WTC11 (cell line): ENCODE data around the gene POU6F1. TPM values are rescaled to one million over a fixed set of nuclear protein-coding genes. Genes with fewer than 3 reads are reported as not detected.

Experiments used
- ATAC-seq: fragments of 200-7000 bp; cut with Tn5 transposase; 2 replicates; pipeline ENCODE4 v1.10.0; 2021; ENCODE audit warnings: mild to moderate bottlenecking, moderate library complexity
- CTCF ChIA-PET: fragments of 300-600 bp; sonication (Branson Sonifier 250); formaldehyde crosslinking; loops from one replicate; lab custom pipeline; 2021; ENCODE audit warnings: antibody characterized with exemption; lab: Charles Lee
- POLR2A ChIA-PET: fragments of 350-600 bp; sonication (Branson Sonifier 250); formaldehyde crosslinking; loops from one replicate; lab custom pipeline; 2021; ENCODE audit warnings: antibody characterized with exemption; lab: Charles Lee
- DNase-seq: peaks from one replicate; pipeline ENCODE4 v3.0.0; 2021; ENCODE audit warnings: low spot score
- H3K27ac Mint-ChIP-seq: 2 replicates; pipeline ENCODE4 v1.8.0; 2021; ENCODE audit warnings: mixed read lengths
- H3K27me3 Mint-ChIP-seq: 2 replicates; pipeline ENCODE4 v1.8.0; 2021; ENCODE audit warnings: low read depth, mild to moderate bottlenecking, moderate library complexity, mixed read lengths
- H3K36me3 Mint-ChIP-seq: 2 replicates; pipeline ENCODE4 v1.8.0; 2021; ENCODE audit warnings: mixed read lengths
- H3K4me1 Mint-ChIP-seq: 2 replicates; pipeline ENCODE4 v1.8.0; 2022; ENCODE audit warnings: mixed read lengths
- H3K4me3 Mint-ChIP-seq: 2 replicates; pipeline ENCODE4 v1.8.0; 2021; ENCODE audit warnings: mild to moderate bottlenecking, moderate library complexity, mixed read lengths
- H3K9me3 Mint-ChIP-seq: 2 replicates; pipeline ENCODE4 v1.8.0; 2021; ENCODE audit warnings: mixed read lengths
- CDX4 ChIP-seq: fragments of 250-450 bp; sonication (Bioruptor Pico); IDR thresholded peaks from 2 replicates; pipeline ENCODE4 v1.9.0; 2021; ENCODE audit warnings: moderate library complexity, mild to moderate bottlenecking, inconsistent platforms, borderline replicate concordance
- CTCF ChIP-seq: fragments of 200-600 bp; IDR thresholded peaks from 2 replicates; pipeline ENCODE4 v1.8.0; 2022; ENCODE audit warnings: antibody characterized with exemption
- EMX1 ChIP-seq: fragments of 250-450 bp; sonication (Bioruptor Pico); IDR thresholded peaks from 2 replicates; pipeline ENCODE4 v1.8.0; 2021; ENCODE audit warnings: mild to moderate bottlenecking
- FOXP1 ChIP-seq: sonication (generic); formaldehyde crosslinking; IDR thresholded peaks from 2 replicates; pipeline ENCODE4 v1.8.0; 2022; ENCODE audit warnings: missing genetic modification reagents, mild to moderate bottlenecking, moderate library complexity, borderline replicate concordance
- IRF2 ChIP-seq: sonication (generic); formaldehyde crosslinking; IDR thresholded peaks from 2 replicates; pipeline ENCODE4 v1.8.0; 2022; ENCODE audit warnings: low read depth, missing genetic modification reagents, borderline replicate concordance
- MYBL2 ChIP-seq: sonication (generic); formaldehyde crosslinking; IDR thresholded peaks from 2 replicates; pipeline ENCODE4 v1.8.1; 2023; ENCODE audit warnings: mild to moderate bottlenecking, moderate library complexity, missing genetic modification reagents
- NFATC4 ChIP-seq: fragments of 250-450 bp; sonication (Bioruptor Pico); IDR thresholded peaks from 2 replicates; pipeline ENCODE4 v1.9.0; 2021; ENCODE audit warnings: mild to moderate bottlenecking
- NR1H2 ChIP-seq: sonication (generic); formaldehyde crosslinking; IDR thresholded peaks from 2 replicates; pipeline ENCODE4 v1.9.0; 2021; ENCODE audit warnings: mild to moderate bottlenecking, moderate library complexity, missing genetic modification reagents
- NR3C1 ChIP-seq: sonication (generic); formaldehyde crosslinking; conservative IDR thresholded peaks from 2 replicates; pipeline ENCODE4 v1.8.1; 2023; ENCODE audit warnings: low read depth, mild to moderate bottlenecking, missing genetic modification reagents
- RORB ChIP-seq: fragments of 250-450 bp; sonication (Bioruptor Pico); IDR thresholded peaks from 2 replicates; pipeline ENCODE4 v1.9.0; 2021; ENCODE audit warnings: mild to moderate bottlenecking
- SMAD4 ChIP-seq: sonication (generic); formaldehyde crosslinking; IDR thresholded peaks from 2 replicates; pipeline ENCODE4 v1.8.0; 2022; ENCODE audit warnings: mild to moderate bottlenecking, missing genetic modification reagents
- TP53 ChIP-seq: sonication (generic); formaldehyde crosslinking; IDR thresholded peaks from 2 replicates; pipeline ENCODE4 v1.8.1; 2023; ENCODE audit warnings: mild to moderate bottlenecking, missing genetic modification reagents
- ZNF121 ChIP-seq: sonication (generic); formaldehyde crosslinking; IDR thresholded peaks from 2 replicates; pipeline ENCODE4 v1.8.0; 2023; ENCODE audit warnings: missing genetic modification reagents
- ZNF138 ChIP-seq: sonication (generic); formaldehyde crosslinking; conservative IDR thresholded peaks from 2 replicates; pipeline ENCODE4 v1.8.1; 2022; ENCODE audit warnings: mild to moderate bottlenecking, moderate library complexity, missing genetic modification reagents
- ZNF232 ChIP-seq: sonication (generic); formaldehyde crosslinking; IDR thresholded peaks from 2 replicates; pipeline ENCODE4 v1.8.0; 2022; ENCODE audit warnings: mild to moderate bottlenecking, missing genetic modification reagents
- ZNF317 ChIP-seq: sonication (generic); formaldehyde crosslinking; IDR thresholded peaks from 2 replicates; pipeline ENCODE4 v1.8.1; 2023; ENCODE audit warnings: low read depth, mild to moderate bottlenecking, moderate library complexity, missing genetic modification reagents, borderline replicate concordance
- ZNF416 ChIP-seq: fragments of 250-450 bp; sonication (Bioruptor Pico); IDR thresholded peaks from 2 replicates; pipeline ENCODE4 v1.9.0; 2021; ENCODE audit warnings: mild to moderate bottlenecking, inconsistent platforms
- ZNF425 ChIP-seq: fragments of 250-450 bp; sonication (Bioruptor Pico); conservative IDR thresholded peaks from 2 replicates; pipeline ENCODE4 v1.9.0; 2021; ENCODE audit warnings: mild to moderate bottlenecking
- ZNF671 ChIP-seq: fragments of 250-450 bp; sonication (Bioruptor Pico); IDR thresholded peaks from 2 replicates; pipeline ENCODE4 v1.8.0; 2021; ENCODE audit warnings: mild to moderate bottlenecking
- total RNA-seq: library from RNA; stranded (reverse); gene quantifications from 3 replicates; pipeline ENCODE4 v1.2.3, GENCODE V29; 2021
- TF ChIP-seq, protein P1 (sequence below): sonication (generic); formaldehyde crosslinking; IDR thresholded peaks from 2 replicates; pipeline ENCODE4 v1.8.1; 2023; ENCODE audit warnings: mild to moderate bottlenecking, missing genetic modification reagents
- TF ChIP-seq, protein P2 (sequence below): fragments of 250-450 bp; sonication (Bioruptor Pico); IDR thresholded peaks from 2 replicates; pipeline ENCODE4 v1.8.0; 2021; ENCODE audit warnings: mild to moderate bottlenecking
- TF ChIP-seq, protein P3 (sequence below): fragments of 250-450 bp; sonication (Bioruptor Pico); IDR thresholded peaks from 2 replicates; pipeline ENCODE4 v1.9.0; 2021; ENCODE audit warnings: mild to moderate bottlenecking
- TF ChIP-seq, protein P4 (sequence below): sonication (generic); formaldehyde crosslinking; IDR thresholded peaks from 2 replicates; pipeline ENCODE4 v1.8.1; 2022; ENCODE audit warnings: mild to moderate bottlenecking, moderate library complexity, missing genetic modification reagents
- TF ChIP-seq, protein P5 (sequence below): sonication (generic); formaldehyde crosslinking; IDR thresholded peaks from 2 replicates; pipeline ENCODE4 v1.8.0; 2022; ENCODE audit warnings: mild to moderate bottlenecking, missing genetic modification reagents

POU6F1 gene
- total RNA-seq, 1 experiment from 2014 or later = 10.2 TPM

DNA sequence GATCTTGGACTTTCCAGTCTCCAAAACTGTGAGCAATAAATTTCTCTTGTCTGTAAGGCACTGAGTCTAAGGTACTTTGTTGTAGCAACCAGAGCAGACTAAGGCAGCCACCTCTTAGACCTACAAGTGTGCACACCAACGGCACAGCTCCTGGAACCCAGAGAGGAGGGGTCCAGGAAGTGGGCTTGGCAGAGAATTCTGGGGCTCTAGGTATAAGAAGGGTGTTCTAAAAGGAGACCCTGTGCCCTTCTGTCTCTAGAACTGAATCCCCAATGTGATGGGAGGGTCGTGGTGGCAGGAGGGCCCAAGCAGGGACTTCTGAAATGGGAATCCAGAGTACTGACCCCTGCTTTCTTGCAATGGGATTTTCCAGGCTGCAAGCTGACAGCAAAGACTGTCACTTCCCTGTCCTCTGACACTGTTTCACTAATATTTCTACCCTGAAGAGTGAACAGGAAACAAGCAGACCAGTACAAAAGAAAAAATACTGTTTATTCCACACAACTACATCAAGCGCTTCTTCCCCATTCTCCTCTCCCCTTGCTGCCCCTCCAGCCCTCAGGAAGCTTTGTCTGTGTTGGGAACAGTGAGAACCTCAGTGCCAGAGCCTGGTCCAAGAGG is 31.3 kb downstream of the POU6F1 start (continued):
- no peak for TF ChIP-seq CDX4 (CRISPR knock-in tag)
- no peak for TF ChIP-seq ZNF416 (CRISPR knock-in tag)
- TF ChIP-seq, protein P1, sequence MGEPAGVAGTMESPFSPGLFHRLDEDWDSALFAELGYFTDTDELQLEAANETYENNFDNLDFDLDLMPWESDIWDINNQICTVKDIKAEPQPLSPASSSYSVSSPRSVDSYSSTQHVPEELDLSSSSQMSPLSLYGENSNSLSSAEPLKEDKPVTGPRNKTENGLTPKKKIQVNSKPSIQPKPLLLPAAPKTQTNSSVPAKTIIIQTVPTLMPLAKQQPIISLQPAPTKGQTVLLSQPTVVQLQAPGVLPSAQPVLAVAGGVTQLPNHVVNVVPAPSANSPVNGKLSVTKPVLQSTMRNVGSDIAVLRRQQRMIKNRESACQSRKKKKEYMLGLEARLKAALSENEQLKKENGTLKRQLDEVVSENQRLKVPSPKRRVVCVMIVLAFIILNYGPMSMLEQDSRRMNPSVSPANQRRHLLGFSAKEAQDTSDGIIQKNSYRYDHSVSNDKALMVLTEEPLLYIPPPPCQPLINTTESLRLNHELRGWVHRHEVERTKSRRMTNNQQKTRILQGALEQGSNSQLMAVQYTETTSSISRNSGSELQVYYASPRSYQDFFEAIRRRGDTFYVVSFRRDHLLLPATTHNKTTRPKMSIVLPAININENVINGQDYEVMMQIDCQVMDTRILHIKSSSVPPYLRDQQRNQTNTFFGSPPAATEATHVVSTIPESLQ = no peak
- TF ChIP-seq, protein P2, sequence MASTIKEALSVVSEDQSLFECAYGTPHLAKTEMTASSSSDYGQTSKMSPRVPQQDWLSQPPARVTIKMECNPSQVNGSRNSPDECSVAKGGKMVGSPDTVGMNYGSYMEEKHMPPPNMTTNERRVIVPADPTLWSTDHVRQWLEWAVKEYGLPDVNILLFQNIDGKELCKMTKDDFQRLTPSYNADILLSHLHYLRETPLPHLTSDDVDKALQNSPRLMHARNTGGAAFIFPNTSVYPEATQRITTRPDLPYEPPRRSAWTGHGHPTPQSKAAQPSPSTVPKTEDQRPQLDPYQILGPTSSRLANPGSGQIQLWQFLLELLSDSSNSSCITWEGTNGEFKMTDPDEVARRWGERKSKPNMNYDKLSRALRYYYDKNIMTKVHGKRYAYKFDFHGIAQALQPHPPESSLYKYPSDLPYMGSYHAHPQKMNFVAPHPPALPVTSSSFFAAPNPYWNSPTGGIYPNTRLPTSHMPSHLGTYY (CRISPR knock-in tag) = no peak
- no peak for TF ChIP-seq ZNF232 (CRISPR knock-in tag)
- no peak for TF ChIP-seq MYBL2 (CRISPR knock-in tag)
- no peak for TF ChIP-seq FOXP1
- TF ChIP-seq ZNF138 = no peak
- TF ChIP-seq EMX1 (CRISPR knock-in tag) = no peak
- TF ChIP-seq RORB (CRISPR knock-in tag) = no peak
- TF ChIP-seq NR3C1 = no peak
- TF ChIP-seq, all 79 proteins: peak for 0

GRCh38 chr12:51185171-51185717 is 32.6 kb downstream of the POU6F1 start:
- H3K27me3 Mint-ChIP-seq = no peaks in the 10 kb centered on the region
- no peak overlapping the region for H3K27ac Mint-ChIP-seq
- H3K9me3 Mint-ChIP-seq = no peaks in the 10 kb centered on the region
- H3K4me1 Mint-ChIP-seq = 0 out of 2 replicates have a peak, but pooled peaks cover 2% of the 10 kb centered on the region
- TF ChIP-seq ZNF121 (CRISPR knock-in tag) (peak; percentile 31; the same call in 1 of the 2 replicates), CTCF (no peak)
- TF ChIP-seq, protein P3, sequence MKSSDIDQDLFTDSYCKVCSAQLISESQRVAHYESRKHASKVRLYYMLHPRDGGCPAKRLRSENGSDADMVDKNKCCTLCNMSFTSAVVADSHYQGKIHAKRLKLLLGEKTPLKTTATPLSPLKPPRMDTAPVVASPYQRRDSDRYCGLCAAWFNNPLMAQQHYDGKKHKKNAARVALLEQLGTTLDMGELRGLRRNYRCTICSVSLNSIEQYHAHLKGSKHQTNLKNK (CRISPR knock-in tag) = no peak
- DNase-seq (no peak), ATAC-seq (no peak)
- CTCF ChIA-PET = no interaction called here
- POLR2A ChIA-PET = no interaction called here
- no peak overlapping the region for H3K4me3 Mint-ChIP-seq
- H3K36me3 Mint-ChIP-seq = no peaks in the 10 kb centered on the region

DNA sequence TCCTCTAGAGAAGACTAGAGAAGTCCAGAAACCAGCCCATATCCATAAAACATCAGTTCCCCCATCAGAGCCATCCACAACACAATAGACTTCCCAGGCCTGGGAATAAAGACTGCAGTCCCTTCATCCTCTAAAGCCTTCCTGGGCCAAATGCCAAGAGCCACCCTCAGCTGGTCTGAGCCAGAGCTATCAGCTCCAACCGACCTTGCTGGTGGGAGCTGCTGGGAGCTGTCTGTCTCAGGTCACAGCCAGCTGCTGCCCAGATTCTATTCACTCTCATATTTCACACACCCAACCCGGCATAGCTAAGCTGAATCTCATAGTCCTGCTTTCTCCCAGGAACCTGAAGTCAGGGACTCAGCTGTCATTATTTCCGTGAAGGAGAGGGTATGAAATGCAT is 34.0 kb downstream of the POU6F1 start:
- CTCF ChIA-PET = interaction anchor here (0.6 to 1.1 kb wide), 4 partner anchors 34 to 394 kb away, joined by 3 to 4 read pairs (median 3); partner anchors contain the start of gene POU6F1
- peak; percentile 26 for DNase-seq
- H3K27ac Mint-ChIP-seq = no peak overlapping the region
- TF ChIP-seq ZNF317 (no peak), NR1H2 (CRISPR knock-in tag) (no peak), ZNF671 (no peak), TP53 (CRISPR knock-in tag) (no peak), IRF2 (CRISPR knock-in tag) (no peak), SMAD4 (no peak), ZNF425 (CRISPR knock-in tag) (no peak), NFATC4 (CRISPR knock-in tag) (no peak)
- TF ChIP-seq, protein P4, sequence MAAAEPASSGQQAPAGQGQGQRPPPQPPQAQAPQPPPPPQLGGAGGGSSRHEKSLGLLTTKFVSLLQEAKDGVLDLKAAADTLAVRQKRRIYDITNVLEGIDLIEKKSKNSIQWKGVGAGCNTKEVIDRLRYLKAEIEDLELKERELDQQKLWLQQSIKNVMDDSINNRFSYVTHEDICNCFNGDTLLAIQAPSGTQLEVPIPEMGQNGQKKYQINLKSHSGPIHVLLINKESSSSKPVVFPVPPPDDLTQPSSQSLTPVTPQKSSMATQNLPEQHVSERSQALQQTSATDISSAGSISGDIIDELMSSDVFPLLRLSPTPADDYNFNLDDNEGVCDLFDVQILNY (CRISPR knock-in tag) = no peak
- TF ChIP-seq, protein P5, sequence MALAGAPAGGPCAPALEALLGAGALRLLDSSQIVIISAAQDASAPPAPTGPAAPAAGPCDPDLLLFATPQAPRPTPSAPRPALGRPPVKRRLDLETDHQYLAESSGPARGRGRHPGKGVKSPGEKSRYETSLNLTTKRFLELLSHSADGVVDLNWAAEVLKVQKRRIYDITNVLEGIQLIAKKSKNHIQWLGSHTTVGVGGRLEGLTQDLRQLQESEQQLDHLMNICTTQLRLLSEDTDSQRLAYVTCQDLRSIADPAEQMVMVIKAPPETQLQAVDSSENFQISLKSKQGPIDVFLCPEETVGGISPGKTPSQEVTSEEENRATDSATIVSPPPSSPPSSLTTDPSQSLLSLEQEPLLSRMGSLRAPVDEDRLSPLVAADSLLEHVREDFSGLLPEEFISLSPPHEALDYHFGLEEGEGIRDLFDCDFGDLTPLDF (CRISPR knock-in tag) = no peak

More for the DNA sequence above, 34.0 kb downstream of the POU6F1 start:
- H3K9me3 Mint-ChIP-seq = no peaks in the 10 kb centered on the region
- POLR2A ChIA-PET = interaction anchor here (1.0 kb wide), 1 partner anchor 101 kb away, joined by 6 read pairs; the partner anchor contains the start of gene CSRNP2
- no peaks in the 10 kb centered on the region for H3K36me3 Mint-ChIP-seq
- no peak overlapping the region for H3K4me3 Mint-ChIP-seq
- no peaks in the 10 kb centered on the region for H3K27me3 Mint-ChIP-seq
- no peaks in the 10 kb centered on the region for H3K4me1 Mint-ChIP-seq
- peak; percentile 41; the same call in 1 of the 2 replicates for ATAC-seq
